GM19099 (cell line): ENCODE measurements around the gene ARPP19.

Experiments
- POLR2A ChIP-seq: IDR thresholded peaks from 3 replicates; pipeline ENCODE4 v1.6.1; 2011; ENCODE audit warnings: low read depth; ENCODE audit not compliant: insufficient read length; ENCODE audit errors: extremely low read depth

Gene ARPP19

DNA sequence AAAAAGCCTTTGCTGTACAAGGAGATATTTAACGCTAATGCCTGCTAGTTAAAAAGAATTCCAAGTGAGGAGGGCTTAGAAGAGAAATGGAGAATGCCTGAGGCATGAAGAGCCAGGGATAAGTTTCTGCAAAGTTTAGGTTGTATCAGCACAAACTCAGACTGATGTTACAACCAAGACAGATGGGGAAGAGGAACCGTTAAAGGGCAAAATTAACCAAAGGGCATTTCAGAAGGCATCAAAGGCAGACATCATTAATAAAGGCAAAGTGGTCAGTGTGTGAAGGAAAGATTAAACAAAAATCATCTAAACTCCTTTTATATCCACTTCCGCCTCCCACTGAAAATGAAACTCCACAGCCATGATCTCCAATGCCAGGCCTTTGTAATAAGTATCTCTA, 47.1 kb downstream of the ARPP19 start:
- no peak for TF ChIP-seq POLR2A

DNA sequence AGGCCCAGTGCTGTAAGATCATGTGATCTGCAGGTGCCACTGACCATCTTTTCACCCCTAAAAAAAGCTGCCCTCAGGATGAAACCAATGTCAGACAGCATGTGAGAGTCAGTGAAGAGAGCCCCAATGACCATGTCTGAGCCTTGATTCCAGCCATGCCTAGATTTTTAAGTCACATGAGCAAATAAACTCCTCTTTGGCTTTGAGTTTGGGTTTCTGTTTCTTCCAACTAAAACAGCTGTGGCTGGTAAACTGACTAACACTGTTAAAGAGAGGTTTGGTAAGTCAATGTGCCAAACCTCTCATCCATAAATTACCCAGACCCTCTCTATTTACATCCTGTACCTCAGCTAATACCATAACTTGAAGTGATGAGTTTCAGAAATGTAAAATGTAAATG, 48.4 kb downstream of the ARPP19 start:
- TF ChIP-seq POLR2A: no peak

DNA sequence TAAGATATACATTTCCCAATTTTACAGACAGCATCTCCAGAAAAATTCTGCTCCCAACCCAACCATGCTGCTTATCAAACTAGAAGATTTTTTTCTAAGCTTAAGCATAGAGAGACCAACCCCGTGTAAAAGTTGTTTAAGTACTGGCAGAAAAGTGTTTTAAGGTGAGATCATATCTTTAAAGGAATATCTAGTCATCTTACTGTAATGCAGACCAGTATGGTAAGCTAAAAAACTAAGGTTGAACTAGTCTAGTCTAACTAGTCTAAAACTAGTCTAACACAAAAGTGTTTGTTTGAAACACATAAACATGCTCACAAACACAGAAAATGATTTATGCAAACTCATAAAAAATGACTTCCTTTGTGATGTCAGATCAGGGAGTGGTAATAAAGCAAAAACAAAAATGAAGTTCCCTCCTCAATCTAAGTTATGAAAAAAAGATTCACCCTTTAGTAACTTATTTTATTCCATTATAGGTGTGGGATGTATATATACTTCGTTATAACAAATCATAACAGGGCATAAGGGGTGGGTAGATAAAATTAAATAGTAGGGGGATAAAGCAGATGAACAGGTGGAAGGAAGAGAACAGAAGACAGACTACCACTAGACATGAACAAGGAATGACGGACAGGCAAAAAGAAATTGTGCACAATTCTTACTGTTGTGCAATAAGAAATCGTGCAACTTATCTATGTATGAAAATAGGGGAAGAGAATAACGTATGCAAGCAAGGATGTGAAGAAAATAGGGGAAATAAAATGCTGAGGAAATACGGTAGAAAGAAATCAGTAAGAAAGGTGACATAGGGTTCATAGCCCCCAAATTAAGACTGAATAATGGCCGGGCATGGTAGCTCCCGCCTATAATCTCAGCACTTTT, 50.1 kb downstream of the ARPP19 start:
- TF ChIP-seq POLR2A: no peak

DNA sequence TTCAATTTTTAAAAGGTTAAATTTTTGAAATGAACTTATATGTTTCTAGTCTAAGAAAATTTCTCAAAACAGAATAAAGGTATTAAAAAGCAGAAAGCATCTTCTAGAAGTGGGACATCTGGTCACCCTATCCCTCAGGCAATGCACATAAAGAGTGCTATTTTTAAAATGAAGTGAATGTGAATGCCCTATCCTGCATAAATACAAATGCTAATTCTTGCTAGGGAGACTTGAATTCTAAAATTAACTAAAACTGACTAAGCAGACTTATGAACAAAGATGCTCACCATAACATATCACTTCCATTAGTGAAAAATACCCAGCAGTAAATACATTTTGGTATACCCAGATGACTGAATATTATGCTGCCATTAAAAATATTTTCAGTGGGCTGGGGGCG, 51.8 kb downstream of the ARPP19 start:
- no peak for TF ChIP-seq POLR2A

DNA sequence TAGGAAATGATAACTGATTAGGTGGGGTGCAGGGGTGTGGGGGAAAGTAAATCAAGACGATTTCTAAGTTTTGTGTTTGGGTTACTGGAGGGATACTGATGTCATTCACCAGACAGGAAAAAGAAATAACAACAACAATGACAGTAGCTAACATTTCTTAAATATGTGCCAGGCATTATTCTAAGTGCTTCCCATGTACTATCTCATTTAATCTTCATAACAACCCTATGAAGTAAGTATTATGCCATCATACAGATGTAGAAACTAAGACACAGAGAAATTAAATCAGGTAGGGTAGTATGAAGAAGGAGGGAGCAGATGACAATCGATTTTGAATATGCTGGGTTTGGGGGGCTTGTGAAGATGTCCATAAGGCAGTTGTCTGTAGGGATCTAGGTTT, 53.5 kb downstream of the ARPP19 start:
- TF ChIP-seq POLR2A: no peak

DNA sequence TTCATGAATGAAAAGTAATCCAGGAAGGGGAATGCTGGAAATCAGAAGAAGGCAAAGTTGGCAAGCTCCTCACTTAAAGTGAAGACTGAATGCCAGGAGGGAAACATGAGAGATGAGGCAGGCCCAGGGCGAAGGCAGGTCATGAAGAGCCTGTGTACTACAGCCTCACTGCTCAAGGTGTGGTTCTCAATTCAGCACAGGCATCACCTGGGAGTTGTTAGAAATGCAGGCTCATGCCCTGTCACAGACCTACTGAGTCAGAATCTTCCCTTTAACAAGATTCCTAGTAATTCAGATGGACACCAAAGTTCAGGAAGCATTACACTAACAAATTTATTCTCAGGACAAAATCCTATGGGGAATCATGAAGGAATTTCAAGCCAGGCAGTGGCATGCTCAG, 54.3 kb downstream of the ARPP19 start:
- no peak for TF ChIP-seq POLR2A

DNA sequence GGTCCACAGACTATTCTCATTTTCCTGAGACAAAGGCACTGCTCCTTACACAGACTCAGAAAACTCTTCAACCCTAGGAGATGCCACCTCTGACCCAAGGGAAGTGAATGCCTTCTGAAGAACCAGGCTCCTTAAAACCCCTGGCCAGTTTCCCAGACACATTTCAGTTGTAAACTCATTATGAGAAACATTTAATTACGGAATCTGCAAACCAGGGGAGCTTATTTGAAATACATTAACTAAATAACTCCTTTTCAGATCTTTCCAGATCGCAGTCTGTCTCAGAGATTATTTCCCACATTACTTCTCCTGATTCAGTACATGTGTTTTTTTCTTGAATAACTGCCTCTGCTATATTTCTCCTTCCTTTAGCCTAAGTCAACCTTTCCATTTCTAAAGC, 57.7 kb downstream of the ARPP19 start:
- no peak for TF ChIP-seq POLR2A

DNA sequence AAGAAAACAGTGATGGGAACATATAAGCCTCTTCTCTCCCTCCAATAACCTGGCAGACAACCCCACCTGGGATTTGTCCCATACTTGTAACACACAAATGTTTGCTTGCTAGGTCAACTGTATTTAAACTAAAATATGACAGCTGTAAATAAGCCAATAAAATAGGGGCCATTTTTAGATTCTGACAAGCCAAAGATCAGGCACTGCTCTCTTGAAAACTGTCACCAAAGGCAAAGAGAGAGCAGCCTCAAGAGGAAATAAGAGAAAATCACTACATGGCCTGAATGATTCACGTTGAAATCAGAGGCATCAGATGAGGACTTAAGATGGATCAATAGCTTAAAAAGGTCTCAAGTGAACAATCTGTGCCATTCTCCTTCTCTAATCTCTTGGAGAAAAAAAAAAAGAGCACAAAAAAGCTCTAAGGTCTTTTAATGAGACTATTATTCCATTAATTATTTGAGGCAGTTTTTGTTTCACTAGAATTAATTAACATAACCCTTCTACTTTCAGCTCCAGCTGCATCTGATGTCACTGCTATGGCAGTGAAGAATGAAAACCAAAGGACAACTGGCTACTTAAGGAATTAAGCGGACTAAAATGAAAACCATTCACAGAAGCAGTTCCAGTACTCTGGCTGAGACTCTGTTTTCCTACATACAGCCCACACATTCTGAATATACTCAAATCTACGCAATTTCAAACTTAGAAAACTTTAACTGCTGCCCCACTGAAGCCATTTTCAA, 59.2 kb downstream of the ARPP19 start:
- no peak for TF ChIP-seq POLR2A

DNA sequence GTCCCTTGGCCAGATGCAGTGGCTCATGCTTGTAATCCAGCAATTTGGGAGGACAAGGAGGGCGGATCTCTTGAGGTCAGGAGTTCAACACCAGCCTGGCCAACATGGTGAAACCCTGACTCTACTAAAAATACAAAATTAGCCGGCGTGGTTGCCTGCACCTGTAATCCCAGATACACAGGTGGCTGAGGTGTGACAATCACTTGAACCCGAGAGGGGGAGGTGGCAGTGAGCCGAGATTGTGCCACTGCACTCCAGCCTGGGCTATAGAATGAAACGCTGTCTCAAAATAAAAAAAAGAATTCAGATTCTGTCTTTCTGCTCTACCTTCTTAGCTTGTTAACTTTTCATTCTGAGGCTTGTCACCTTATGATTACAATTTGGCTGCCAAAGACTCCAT, 62.3 kb downstream of the ARPP19 start:
- TF ChIP-seq POLR2A: no peak

DNA sequence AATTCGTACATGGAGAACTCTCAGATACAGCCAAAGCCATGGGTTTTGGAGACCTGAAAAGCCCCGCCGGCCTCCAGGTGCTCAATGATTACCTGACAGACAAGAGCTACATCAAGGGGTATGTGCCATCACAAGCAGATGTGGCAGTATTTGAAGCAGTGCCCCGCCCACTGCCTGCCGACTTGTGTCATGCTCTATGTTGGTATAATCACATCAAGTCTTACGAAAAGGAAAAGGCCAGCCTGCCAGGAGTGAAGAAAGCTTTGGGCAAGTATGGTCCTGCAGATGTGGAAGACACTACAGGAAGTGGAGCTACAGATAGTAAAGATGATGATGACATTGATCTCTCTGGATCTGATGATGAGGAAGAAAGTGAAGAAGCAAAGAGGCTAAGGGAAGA, 63.7 kb downstream of the ARPP19 start:
- TF ChIP-seq POLR2A: no peak

DNA sequence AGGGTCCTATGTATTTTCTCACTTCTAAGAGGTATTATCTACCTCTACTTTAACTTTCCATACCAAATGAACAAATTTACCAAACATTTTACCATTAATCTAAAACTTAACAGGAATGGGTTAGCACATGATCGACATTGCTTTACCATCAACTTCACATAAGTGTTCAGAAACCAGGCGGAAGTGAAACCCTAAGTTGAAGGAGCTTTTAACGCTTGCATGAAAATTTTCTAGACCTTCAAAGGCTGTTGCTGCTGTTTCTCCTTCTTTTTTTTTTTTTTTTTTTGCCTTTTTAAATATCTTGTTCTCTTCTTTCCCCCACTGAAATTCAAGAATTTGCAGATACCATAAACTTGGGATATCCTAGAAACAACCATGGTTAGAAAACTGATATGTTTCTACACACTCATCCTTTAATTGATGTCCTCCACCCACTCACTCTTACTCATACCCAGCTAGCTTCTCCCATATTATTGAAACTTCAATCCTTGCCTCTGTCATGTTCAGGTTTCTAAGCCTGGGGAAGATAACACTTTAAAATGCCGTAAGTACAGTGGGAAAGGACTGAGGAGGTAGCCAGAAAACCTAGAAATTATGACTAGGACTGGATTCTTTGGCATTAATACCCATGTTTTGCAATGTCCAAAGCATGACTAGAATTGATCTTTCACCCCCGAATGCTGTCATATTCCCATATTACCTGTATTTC, 64.9 kb downstream of the ARPP19 start:
- no peak for TF ChIP-seq POLR2A

DNA sequence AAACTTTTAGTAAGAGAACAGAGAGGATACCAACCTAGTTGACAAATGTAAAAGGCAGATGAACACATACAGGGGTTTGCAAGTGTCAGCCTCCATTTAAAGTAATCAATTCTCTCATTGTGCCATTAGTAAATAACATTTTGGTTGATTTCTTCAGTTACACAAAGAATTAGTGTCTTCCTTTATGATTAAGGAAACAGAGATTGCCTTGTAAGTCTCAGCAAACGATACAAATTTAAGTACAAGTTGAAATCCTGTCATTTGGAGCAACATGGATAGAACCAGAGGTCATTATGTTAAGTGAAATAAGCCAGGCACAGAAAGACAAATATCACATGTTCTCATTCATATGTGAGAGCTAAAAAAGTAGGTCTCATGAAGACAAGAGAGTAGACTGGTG, 66.2 kb downstream of the ARPP19 start:
- TF ChIP-seq POLR2A: no peak

DNA sequence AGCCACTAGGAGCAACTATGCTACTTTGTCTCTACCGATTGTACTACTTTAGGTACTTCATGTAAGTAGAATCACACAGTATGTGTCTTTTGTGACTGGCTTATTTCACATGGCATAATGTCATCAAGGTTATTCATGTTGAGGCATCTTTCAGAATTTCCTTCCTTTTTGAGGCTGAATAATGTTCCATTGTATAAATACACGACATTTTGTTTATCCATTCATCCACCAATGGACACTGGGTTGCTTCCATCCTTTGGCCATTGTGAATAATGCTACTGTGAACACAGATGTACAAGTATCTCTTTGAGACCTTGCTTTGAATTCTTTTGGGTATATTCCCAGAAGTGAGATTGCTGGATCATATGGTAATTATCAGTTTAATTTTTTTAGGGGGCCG, 69.3 kb downstream of the ARPP19 start:
- no peak for TF ChIP-seq POLR2A

DNA sequence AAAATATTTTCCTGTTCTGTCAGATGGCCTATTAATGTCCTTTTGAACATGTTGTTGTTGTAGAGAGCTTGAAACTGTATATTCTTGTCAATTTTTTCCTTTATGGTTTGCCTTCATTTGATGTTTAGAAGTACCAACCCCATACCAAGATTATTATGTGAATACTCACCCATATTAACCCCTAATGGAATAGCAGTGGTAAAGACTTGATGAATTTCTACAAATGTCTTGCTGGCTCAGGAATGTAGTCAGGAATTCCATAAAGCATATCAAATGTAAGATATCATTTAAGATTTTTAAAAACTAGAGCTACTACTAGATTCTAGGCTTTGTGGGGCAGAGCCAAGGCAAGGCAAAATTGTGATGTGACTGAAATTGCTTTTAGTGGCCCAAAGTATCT, 70.1 kb downstream of the ARPP19 start:
- TF ChIP-seq POLR2A: no peak
